Endothelial cell of umbilical vein (primary cell): ENCODE measurements around the gene STKLD1. TPM values are rescaled to one million over a fixed set of nuclear protein-coding genes. Genes with fewer than 3 reads are reported as not detected.

Source experiments
- BruUV-seq: library from RNA; stranded (reverse); fragments of 400-500 nt; replicated peaks from 2 replicates; lab custom pipeline; 2021; lab: Mats Ljungman, UMichigan
- CTCF ChIA-PET: fragments of 300-600, 350-600 bp; sonication (Branson Sonifier 250); formaldehyde crosslinking; loops from one replicate; lab custom pipeline; 2021; ENCODE audit warnings: antibody characterized with exemption, inconsistent platforms; lab: Charles Lee
- POLR2A ChIA-PET: fragments of 300-600, 350-600 bp; sonication (Branson Sonifier 250); formaldehyde crosslinking; loops from one replicate; lab custom pipeline; 2021; ENCODE audit warnings: antibody characterized with exemption, inconsistent platforms; lab: Charles Lee
- DNase-seq: peaks from one replicate; pipeline ENCODE4 v3.0.0-alpha.2; 2011; ENCODE audit warnings: low read depth, low spot score
- FAIRE-seq: peaks from 2 replicates; lab custom pipeline; 2011; peaks lifted over from hg19 to GRCh38; lab: Jason Lieb, UNC
- H2AFZ ChIP-seq: 2 replicates; pipeline ENCODE4 v1.6.0; 2012; ENCODE audit warnings: low read depth, low read length, control low read depth, inconsistent platforms
- H3K27ac ChIP-seq: 2 replicates; pipeline ENCODE4 v1.5.1; 2011; ENCODE audit warnings: low read depth, mild to moderate bottlenecking, control low read depth, low read length, moderate library complexity; ENCODE audit not compliant: insufficient read depth
- H3K27me3 ChIP-seq, 2 experiments: 2 replicates each; pipeline versions ENCODE4 v1.6.0 to v1.6.1; 2011; ENCODE audit warnings: low read length in 2 of 2, mixed read lengths in 1 of 2; ENCODE audit not compliant: control insufficient read depth in 2 of 2, insufficient read depth in 2 of 2
- H3K36me3 ChIP-seq, 2 experiments: 2 replicates in 1 of 2; 3 replicates in 1 of 2; pipeline ENCODE4 v1.5.1; 2011; ENCODE audit warnings: low read length in 2 of 2, mild to moderate bottlenecking in 1 of 2, moderate library complexity in 1 of 2; ENCODE audit not compliant: control insufficient read depth in 2 of 2, insufficient read depth in 2 of 2; ENCODE audit errors: extremely low read depth in 1 of 2
- H3K4me1 ChIP-seq: 3 replicates; pipeline ENCODE4 v1.5.1; 2011; ENCODE audit warnings: mild to moderate bottlenecking, low read length; ENCODE audit not compliant: control insufficient read depth, insufficient read depth; ENCODE audit errors: extremely low read depth
- H3K4me2 ChIP-seq: 2 replicates; pipeline ENCODE4 v1.6.1; 2011; ENCODE audit warnings: low read length, control low read depth, mixed read lengths; ENCODE audit not compliant: insufficient read depth
- H3K4me3 ChIP-seq, 3 experiments: fragments of 200-600 bp in 1 of 3; sonication (generic), shearing (Covaris generic) in 1 of 3; replicated peaks in 1 of 3; 2 replicates each; pipeline ENCODE4 v1.5.1; 2011 to 2016; ENCODE audit warnings: control low read depth in 3 of 3, low read length in 3 of 3, mild to moderate bottlenecking in 2 of 3, inconsistent platforms in 1 of 3, low read depth in 1 of 3, moderate library complexity in 1 of 3; ENCODE audit not compliant: insufficient read depth in 1 of 3
- H3K79me2 ChIP-seq: 2 replicates; pipeline ENCODE4 v1.6.0; 2012; ENCODE audit warnings: low read length, inconsistent platforms; ENCODE audit not compliant: control insufficient read depth, insufficient read depth
- H3K9ac ChIP-seq: replicated peaks from 2 replicates; pipeline ENCODE3; 2011; ENCODE audit warnings: low read length, control low read depth; ENCODE audit not compliant: insufficient read depth; ENCODE audit errors: extremely low read depth
- H3K9me1 ChIP-seq: replicated peaks from 3 replicates; pipeline ENCODE4 v1.6.0; 2011; ENCODE audit warnings: mild to moderate bottlenecking, low read length; ENCODE audit not compliant: control insufficient read depth, insufficient read depth; ENCODE audit errors: extremely low read depth
- H3K9me3 ChIP-seq: replicated peaks from 2 replicates; pipeline ENCODE4 v1.5.1; 2012; ENCODE audit warnings: low read length, inconsistent platforms; ENCODE audit not compliant: control insufficient read depth, insufficient read depth
- H4K20me1 ChIP-seq: replicated peaks from 2 replicates; pipeline ENCODE3; 2011; ENCODE audit warnings: mild to moderate bottlenecking, low read length; ENCODE audit not compliant: control insufficient read depth, insufficient read depth; ENCODE audit errors: extremely low read depth
- CTCF ChIP-seq, 2 donors: IDR thresholded peaks; 1 replicate in 1 of 2; 2 replicates in 1 of 2; pipeline ENCODE4 v1.5.1; 2011; ENCODE audit warnings: low read length in 2 of 2, mild to moderate bottlenecking in 2 of 2, moderate library complexity in 2 of 2, control low read depth in 1 of 2, inconsistent platforms in 1 of 2, low read depth in 1 of 2; ENCODE audit not compliant: insufficient read depth in 1 of 2; ENCODE audit errors: extremely low read depth in 1 of 2
- EZH2 ChIP-seq: IDR thresholded peaks from 2 replicates; pipeline ENCODE4 v1.6.1; 2012; ENCODE audit warnings: borderline replicate concordance, low read depth, mild to moderate bottlenecking, moderate library complexity, low read length, inconsistent platforms; ENCODE audit not compliant: severe bottlenecking
- FOS ChIP-seq: IDR thresholded peaks from 2 replicates; pipeline ENCODE4 v1.6.1; 2011; ENCODE audit warnings: mild to moderate bottlenecking, low read length, moderate library complexity, borderline replicate concordance; ENCODE audit not compliant: insufficient read depth
- GATA2 ChIP-seq: IDR thresholded peaks from 2 replicates; pipeline ENCODE4 v1.7.0; 2011; ENCODE audit warnings: low read depth, mild to moderate bottlenecking, moderate library complexity, mixed read lengths, low read length; ENCODE audit not compliant: insufficient read length, insufficient read depth
- JUN ChIP-seq: IDR thresholded peaks from 2 replicates; pipeline ENCODE4 v1.6.1; 2011; ENCODE audit warnings: borderline replicate concordance, low read depth; ENCODE audit not compliant: insufficient read length, insufficient read depth
- MAX ChIP-seq: IDR thresholded peaks from 2 replicates; pipeline ENCODE4 v1.6.1; 2011; ENCODE audit not compliant: insufficient read depth, insufficient read length
- MYC ChIP-seq: IDR thresholded peaks from one replicate; pipeline ENCODE4 v1.6.1; 2011; ENCODE audit warnings: mild to moderate bottlenecking, low read depth, low read length
- POLR2A ChIP-seq: IDR thresholded peaks from 2 replicates; pipeline ENCODE4 v1.6.1; 2012; ENCODE audit warnings: low read depth, mild to moderate bottlenecking, control low read depth, low read length
- POLR2AphosphoS5 ChIP-seq: IDR thresholded peaks from 2 replicates; pipeline ENCODE4 v1.6.1; 2012; ENCODE audit warnings: low read depth, mild to moderate bottlenecking, control low read depth, low read length, moderate library complexity; ENCODE audit not compliant: insufficient read depth
- dilution Hi-C: fragments of 300-500 bp; cut with MboI; formaldehyde crosslinking; loops from one replicate; pipeline ENCODE4 v1.15.0; 2019; ENCODE audit warnings: low sequenced_read_pairs; ENCODE audit not compliant: extremely low pct_ligation_motif_present
- intact Hi-C: fragments of 100-400 bp; cut with micrococcal nuclease; formaldehyde crosslinking; loops from one replicate; pipeline ENCODE4 v1.10.0; 2022
- polyA plus RNA-seq, 4 experiments: library from polyadenylated mRNA; depleted of rRNA in 3 of 4; stranded (reverse) in 3 of 4; unstranded in 1 of 4; fragments of >200 nt; gene quantifications; 2 replicates each; pipeline versions ENCODE4 v1.2.1 to v1.2.3, GENCODE V29; 2011 to 2012; ENCODE audit warnings: missing spikeins in 1 of 4
- total RNA-seq: library from RNA; stranded (reverse); gene quantifications from 2 replicates; pipeline ENCODE4 v1.2.3, GENCODE V29; 2021

STKLD1 gene
- total and polyA plus RNA-seq, 2 donors (not counting 3 experiments of a cell fraction or from before 2014, with no cell fraction given), result 0.29 to 0.77 TPM

- Histone ChIP-seq H2AFZ (no peak overlapping the region), H3K9me1 (no peaks in the 10 kb centered on the region), H3K4me2 (no peak overlapping the region), H3K4me1 (no peaks in the 10 kb centered on the region), H3K4me3 (no peak overlapping the region), H3K27me3 (no peaks in the 10 kb centered on the region), H4K20me1 (no peaks in the 10 kb centered on the region), H3K9ac (no peak overlapping the region), H3K9me3 (no peaks in the 10 kb centered on the region), H3K36me3 (no peaks in the 10 kb centered on the region), H3K27ac (no peak overlapping the region), H3K79me2 (no peaks in the 10 kb centered on the region)
- dilution Hi-C loops (no loop called here), intact Hi-C loops (no loop called here)
- DNase-seq (no peak), FAIRE-seq (no peak)
- ChIA-PET POLR2A (no interaction called here), CTCF (no interaction called here)
- no TSS peak for BruUV-seq
- TF ChIP-seq GATA2 (no peak), FOS (no peak), MAX (no peak), JUN (no peak), POLR2A (no peak), POLR2AphosphoS5 (no peak), EZH2 (no peak), CTCF (IDR thresholded peaks at IDR 0.05; ENCODE audit: extremely low read depth in 1 of 2, insufficient read depth in 1 of 2, low read depth in 1 of 2, low read length in 2 of 2) (no peak), MYC (no peak)
Observed at GRCh38 chr9:133448487-133448972, 72.4 kb downstream of the STKLD1 start.
